ENCODE results near the gene C1R.

DNA sequence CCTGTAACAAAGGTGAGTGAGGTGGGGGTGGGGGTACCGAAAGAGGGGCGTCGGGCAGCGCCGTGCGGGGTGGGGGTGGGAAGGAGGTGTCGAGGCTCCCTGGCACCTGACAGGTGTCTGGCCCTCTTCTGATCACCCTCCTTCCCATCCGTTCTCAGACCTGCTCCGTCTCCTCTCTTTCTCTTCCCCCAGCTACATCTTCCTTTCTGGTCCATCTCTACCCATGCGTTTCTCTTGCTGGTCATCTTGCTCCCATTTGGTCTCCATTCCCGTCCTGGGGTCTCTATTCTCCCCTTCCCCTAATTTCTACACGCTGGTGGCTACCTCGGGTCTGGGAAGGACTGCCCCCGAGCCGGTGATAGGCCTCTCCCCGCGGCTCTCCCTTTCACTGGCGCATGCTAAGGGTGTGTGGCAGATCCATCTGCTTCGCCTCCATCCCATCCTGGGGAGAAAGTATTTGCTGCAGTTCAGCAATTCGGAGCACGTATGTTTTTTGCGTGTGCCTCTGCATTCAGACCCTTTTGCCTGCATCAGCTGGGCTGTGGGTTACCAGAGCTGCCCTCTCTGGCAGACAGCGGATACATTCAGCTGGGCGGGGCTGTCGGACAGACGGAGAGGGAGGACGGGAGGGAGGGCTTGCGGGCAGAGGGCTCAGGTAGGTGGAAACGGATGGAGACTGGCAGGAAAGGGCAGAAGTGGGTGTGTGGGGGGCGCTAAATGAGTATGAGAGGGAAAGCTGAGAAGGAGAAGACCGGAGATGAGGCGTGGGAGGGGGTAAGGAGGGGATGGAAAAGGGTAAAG lies 38.7 kb upstream of the C1R start:
- TF ChIP-seq, protein P1, sequence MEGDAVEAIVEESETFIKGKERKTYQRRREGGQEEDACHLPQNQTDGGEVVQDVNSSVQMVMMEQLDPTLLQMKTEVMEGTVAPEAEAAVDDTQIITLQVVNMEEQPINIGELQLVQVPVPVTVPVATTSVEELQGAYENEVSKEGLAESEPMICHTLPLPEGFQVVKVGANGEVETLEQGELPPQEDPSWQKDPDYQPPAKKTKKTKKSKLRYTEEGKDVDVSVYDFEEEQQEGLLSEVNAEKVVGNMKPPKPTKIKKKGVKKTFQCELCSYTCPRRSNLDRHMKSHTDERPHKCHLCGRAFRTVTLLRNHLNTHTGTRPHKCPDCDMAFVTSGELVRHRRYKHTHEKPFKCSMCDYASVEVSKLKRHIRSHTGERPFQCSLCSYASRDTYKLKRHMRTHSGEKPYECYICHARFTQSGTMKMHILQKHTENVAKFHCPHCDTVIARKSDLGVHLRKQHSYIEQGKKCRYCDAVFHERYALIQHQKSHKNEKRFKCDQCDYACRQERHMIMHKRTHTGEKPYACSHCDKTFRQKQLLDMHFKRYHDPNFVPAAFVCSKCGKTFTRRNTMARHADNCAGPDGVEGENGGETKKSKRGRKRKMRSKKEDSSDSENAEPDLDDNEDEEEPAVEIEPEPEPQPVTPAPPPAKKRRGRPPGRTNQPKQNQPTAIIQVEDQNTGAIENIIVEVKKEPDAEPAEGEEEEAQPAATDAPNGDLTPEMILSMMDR (IDR thresholded peaks at IDR 0.05) = no peak
- no peak for TF ChIP-seq POLR2A (IDR thresholded peaks at IDR 0.05)

Measured in heart left ventricle (tissue), 13 donors.